NCI-H128 (cell line): Measurements from ENCODE around the gene CCDC89.

Source experiments
- DNase-seq: peaks from one replicate; lab custom pipeline; 2025; ENCODE audit not compliant: unreplicated experiment; lab: John Stamatoyannopoulos, UW

Gene CCDC89

DNA sequence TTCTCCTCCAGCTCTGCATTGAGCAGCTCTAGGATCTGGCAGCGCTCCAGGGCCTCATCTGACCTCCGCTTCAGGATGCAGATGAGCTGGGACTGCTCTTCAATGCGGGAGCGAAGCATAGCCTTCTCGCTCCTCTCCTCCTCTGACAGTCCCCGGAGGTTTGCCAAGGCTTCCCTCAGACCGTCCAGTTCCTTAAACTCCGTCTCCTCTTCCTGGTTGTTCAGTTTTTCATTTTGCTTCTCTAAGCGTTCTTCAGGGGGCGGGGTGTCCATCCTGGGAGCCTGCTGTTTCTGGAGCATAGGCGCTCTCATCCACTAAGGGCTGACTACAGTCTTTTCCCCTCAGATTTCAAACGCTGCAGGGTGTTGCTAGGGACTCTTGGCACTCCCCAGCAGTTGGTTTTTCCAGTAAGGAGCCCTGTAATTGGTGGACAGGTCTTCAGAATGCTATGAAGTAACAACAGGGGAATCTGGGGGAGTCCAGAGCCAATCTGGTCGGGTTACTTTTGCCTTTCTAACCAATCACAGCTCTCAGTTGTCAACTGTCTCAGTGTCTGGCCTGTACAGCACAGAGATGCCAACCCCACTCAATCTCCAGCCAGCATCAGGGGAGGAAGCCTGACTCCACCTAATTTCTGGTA lies at the start of gene CCDC89:
TSS of gene CCDC89 (minus strand) at position 376 of the 640 bp plus-strand sequence. CDS start at position 311, 65 bp downstream.
- no peak for DNase-seq

DNA sequence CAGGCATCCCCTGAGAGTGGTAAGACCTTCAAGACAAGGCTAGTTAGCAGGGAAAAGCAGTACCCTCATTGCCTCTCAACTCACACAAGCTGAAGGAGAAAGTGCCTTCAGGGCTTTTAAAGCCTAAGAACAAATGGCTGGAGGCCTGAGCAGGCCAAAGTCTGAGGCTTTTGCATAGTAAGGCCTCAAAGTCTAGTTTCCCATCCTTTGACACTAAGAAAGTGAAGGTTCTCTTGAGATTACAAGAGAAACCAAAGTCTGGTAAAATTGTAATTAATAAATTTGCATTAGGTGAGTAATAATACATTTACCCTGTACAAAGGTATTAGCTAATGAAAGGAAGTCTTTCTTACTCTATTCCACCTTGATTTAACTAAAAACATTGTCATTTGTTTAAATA lies 47.0 kb upstream of the CCDC89 start:
- no peak for DNase-seq

DNA sequence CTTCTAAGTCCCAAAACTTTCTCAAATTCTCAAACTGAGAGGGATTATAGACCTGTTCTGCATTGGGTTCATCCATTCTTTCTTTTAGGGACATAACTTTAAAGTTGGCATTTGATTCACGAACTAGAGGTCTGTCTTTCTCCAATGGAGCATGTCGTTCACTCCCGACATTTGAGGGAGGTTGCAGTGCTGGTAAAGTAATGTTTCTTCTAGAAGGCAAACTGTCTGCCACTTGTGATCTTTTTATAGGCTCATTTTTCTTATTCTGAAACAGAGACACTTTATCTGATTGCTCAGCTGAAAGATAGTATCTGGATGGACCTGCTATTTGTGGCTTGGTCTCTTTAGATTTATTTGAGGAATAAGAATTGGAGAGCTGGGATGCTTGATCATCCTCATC lies 40.4 kb upstream of the CCDC89 start:
- DNase-seq: no peak

DNA sequence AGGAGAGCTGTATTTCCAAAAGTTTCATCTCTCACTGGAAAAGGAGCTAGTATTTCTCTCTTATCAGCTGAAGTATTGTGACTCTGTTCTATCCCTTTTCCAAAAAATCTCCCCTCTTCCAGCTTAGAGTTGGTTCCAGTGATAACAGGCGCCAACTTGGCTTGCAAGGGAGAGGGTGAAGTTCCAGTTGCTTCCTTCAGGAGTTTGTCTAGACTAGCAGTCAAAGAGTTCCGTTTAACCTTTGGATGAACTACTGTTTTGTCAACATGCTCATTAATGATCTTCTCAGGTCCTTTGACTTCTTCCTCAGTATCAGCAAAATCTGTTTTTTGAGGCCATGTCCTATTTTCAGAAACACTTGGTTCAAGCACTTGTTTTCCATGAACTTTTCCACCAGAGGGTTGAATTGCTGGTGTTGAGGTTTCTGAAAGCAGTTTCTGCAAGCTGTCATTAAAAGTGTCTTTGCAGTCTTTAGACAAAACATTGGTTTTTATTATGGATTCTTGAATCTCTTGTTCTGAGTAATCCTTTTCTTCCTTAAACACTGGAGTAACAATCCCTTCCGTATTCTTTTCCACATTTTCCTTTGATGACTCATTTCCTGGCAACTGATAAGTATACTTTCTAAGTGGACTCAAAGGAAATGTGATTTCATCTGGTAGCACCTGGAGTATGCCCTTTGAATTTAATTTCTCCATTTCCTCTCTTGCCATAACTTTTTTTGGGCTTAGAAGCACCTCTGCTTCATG lies 39.7 kb upstream of the CCDC89 start:
- DNase-seq: no peak

DNA sequence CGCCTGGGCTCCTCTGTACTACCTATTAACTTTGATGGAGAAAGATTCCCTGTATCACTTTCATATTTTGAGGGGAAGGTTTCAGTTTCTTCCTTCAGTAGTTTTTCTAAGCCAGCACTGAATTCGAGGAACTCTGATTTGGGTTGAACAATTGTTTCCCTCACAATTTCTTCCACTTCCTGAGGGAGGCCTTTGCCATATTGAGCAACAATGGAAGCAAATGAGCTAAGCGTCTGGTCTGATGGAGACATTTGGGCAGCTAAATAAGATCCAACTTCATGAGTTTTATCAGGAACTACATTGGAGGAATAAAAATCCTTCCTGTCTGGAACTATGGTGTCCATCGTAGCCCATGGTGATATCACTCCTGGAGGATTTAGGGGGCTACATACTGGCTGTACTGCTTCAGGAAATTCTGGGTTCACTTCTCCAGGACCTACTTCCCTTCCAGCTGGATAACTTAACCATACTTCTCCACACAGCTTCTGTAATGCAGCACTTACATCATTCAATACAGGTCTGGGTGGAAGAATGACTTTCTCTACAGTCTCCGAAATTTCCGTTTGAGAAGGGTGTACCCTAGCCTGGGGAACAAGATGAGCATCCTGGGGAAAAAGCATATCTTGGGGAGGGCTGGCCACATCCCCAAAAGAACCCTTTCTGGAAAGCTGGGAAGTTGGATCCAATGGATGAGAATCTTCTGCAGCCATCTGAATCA lies 38.9 kb upstream of the CCDC89 start:
- no peak for DNase-seq

DNA sequence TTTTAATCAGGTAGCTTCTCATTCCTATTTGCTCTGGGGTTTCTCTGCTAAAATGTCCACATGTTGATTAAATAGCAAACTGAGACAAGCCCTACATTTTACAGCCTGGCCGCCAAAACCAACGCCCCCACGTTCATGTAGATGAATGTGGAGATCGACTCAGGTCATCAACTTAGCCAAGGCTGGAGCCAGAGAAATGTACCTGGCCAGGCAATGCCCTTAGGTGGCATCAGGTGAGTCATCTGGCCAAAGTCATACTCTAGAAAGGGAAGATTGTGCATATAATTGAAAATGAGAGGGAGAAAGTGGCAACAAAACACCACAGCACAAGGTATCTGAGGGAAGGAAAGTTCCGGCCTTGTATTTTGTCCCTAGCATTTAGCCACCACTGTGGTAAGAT lies 37.1 kb upstream of the CCDC89 start:
- no peak for DNase-seq

DNA sequence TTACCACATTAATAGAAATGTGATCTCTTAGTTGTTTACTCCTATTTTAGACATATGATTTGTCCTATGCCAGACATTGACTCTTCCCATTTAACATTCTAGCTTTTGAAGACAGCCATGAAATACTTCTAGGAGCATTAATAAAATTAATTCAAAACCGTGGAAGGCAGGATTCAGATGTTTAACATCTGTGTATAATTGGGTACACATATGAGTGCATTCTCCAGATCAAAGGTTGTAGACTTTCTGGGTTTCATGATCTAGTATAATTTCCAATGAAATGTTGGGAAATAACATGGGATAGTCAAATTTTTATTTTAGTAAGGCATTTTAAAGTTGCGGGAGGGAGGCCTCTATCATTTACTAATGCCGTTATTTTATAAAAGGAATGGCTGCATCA lies 35.2 kb upstream of the CCDC89 start:
- DNase-seq: no peak

DNA sequence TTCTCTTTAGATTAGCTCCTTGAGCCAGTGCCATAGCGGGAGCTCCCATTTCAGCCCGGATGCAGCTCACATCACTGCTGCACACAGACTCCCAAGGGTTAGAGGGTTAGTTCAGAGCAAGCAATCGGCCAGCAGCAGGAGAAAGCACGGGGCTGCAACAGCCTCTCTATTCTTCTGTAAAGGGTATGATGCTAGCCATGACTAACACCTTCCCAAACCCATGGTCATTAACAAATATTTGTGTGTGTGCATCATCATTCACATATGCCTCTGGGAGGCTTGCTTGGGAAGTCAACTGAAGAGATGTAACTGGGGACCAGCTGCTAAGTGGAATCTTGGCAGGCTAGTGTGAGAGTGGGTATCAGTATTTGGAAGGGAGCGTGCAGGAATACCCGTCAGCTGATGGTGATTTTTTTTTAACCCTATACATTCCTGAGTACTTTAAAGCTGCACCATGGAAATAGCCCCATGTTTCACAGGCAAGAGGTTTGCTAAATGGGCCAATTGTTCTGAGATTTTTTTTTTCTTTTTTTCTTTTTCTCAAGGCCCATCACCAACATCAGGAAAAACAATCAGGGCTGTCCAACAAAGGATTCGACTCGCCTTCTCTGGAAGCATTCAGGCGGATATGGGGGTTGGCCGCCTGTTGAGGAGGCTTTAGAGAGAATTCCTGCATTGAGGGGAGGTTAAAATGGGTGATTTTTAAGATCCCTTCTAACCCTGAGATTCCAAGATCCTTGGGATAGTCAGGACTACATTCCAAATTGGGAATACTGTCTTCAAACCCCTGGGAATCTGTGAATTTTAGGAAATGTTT lies 33.2 kb upstream of the CCDC89 start:
- no peak for DNase-seq

DNA sequence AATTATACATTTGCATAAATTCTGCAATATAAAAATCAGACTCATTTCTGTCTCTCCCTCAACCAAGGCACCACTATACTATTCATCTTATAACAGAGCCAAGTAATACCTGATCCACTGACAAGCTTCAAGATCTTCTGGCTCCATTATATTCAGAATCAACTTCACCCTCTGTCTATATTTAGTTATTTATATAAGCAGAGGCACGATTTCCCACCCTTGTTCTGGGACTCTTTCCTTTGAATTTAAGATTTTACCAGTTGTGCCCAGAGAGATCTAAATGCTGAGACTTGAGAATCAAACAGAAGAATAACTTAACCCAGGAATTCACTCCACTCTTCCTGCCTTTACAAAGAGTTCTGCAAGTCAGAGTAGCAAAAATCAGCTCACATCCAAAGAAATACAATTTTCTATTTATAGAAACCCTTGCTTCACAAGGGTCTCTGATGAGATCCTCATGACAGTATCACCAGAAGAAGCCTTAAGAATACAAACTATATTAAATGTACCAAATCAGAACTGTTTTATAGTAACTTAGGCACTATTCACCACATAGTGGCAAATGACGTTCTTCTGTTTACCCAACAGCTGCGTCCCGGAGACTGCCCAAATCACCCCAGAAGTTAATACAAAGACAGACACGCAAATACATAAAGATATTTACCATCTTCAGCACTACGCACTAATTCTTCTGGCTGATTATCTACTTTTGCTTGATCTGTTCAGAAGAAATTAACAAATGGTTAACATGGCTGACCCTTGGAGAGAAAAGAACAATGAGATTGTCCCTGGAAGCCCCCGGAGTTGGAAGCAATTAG lies 32.3 kb upstream of the CCDC89 start:
- no peak for DNase-seq

DNA sequence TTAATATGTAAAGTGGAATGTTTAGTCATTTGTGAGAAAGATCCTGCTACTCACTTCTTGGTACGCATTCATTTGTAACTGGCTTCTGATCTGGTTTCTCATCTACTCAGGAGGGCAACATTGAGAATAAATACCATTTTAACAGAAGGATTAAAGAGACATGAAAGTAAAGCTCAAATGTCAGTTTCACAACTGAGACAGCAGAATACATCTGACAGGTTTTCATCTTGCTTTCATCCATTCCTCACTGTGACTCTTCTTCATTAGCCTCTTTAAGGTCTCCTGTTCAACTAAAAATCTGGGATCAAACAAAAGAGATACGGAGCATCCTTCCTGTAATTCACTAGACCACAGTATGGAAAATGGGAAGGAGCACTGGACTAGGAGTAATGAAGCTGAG lies 31.4 kb upstream of the CCDC89 start:
- DNase-seq: no peak

DNA sequence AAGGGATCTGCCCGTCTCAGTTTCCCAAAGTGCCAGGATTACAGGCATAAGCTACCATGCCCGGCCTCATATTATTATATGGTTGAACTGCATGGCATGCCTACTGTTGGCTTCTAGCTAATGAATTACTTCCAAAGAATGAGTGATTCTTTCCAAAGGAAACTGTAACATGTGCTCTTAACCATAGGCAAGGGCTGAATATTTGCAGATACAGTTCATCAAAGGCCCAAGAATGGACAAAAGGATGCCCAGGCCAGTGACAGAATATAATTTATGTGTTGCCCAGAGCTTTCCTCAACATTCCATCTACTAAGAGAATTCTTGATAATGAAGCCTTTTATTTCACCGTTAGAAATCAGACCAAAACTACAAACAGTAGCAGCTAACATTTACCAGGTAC lies 27.0 kb upstream of the CCDC89 start:
- DNase-seq: no peak

DNA sequence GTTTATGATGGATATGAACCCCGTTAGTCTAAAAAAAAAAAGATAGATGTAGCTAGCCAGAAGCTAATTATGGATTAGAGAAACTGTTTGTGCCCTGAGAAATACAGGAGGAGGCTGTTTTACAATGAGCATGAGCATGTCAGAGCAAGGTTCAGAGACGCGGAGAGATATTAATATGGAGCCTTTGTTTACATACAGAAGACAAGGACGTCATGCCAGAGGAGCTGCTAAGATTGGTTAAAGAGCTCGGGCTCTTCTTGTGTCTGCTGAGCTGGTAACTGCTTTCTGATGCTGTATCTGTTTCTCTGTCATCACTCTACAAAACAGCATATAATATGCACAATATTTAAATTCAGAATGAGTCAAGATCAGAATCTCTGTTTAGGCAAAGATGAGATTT lies 24.9 kb upstream of the CCDC89 start:
- no peak for DNase-seq

DNA sequence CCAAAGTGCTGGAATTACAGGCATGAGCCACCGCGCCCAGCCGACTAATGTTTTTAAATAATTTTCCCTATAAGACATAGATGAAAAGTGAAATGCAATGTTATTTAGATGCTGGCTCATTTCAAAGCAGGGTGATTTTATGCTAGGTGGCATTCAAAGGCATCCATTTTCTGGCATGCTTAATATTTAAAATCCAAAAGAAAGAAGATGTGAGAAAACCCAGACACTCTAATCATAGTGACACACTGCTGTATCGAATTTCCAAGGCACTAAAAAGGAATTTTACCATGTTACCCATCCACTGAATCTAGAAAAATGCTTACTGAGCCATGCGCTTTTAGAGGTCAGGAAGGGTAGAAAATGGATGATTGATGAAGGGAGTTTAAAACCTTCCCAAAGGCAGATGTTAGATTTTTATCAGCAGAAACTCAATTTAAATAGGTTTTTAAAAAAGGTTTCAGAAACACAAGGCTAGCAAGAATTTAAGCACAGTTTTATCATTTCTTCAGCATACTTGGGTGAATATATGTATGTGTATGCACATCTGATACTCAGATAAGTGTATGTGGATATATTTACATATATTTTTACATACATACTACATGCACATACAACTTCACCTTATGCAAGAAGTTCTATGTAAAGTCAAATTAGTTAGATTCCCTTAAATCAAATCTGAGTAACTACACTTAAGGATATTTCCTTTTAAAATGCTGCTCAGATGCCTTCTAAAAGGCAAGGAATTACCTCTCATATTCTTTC lies 24.1 kb upstream of the CCDC89 start:
- DNase-seq: no peak

DNA sequence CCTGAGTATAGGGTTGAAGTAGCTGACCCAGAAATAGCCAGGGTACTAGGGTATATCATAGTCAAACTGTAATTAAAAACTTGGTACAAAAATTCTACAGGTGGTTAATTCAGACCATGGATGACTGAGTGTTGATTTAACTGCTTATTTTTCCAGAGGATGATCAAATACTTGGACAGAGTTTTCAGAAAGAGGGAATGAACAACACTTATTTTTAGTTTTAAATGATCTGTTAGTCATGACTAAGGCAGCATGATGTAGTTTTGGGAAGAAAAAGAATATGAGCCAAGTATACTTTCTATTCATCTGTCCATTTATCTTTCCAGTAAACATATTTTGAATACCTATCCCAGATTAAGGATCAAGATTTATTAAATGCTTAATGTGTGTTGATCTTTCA lies 19.8 kb upstream of the CCDC89 start:
- DNase-seq: no peak

DNA sequence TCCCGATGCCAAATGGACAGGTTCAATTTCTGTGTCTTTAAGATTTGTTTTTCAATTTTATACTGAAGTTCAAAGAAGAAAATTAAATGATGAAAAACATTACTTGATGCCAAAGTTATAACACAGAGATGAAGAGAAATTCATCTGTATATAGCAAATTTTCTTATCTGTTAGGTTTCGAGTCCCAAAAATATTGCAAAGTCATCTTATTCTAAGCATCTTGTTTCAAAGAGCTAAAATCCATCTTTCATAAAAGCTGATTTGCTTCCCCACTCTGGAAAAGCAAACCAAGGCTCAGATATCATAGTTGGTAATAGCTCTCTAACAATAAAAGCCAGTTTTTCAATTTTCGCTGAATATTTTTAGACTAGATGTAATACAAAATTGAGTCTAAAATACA lies 19.0 kb upstream of the CCDC89 start:
- DNase-seq: no peak

DNA sequence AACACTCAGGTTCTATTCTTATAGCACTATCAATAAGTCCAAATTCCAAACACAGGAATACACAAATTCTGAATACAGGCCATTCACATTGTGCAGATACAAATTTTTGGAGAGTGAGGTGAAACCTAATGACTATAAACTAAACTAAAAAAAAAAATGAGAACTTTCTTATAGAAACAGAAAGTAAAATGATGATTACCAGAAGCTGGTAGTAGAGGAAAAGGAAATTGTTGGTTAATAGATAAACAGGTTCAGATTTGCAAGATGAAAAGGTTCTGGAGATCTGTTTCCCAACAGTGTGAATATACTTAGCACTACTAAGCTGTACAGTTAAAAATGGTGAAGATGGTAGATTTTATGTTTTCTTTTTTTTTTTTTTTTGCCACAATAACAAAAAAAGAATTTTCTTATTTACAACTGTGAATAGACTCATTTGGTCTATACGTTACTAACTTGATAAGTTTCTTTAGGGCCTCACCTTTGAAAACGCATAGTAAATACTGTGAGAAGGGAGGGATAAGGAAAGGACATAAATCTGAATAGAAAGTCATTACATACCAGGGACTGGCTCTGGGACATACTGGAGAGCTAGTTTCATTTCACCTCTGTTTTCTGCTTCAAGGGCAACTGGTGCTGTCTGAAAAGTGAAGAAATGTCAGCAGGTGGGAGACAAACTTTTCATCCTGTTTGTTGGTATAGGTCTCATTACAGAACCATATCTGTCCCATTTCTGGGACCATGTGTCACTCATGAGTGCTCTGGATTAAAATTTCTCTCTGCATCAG lies 14.2 kb upstream of the CCDC89 start:
- no peak for DNase-seq

DNA sequence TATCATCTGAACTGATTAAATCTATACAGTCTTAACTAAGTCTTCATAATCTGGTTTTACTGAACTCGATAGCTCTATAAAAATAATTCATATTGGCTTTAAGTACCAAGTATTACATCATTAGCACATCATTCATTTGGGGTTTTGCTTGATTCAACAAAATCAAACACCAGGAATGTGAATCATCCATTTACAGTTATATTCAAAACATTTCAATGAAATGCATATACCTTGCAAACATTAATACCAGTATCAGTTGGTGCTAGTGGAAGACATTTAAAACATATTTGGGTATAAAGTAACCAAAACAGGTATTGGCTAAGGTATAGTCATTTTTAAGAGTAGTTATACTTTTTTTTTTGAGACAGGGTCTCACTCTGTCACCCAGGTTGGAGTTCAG lies 12.2 kb upstream of the CCDC89 start:
- DNase-seq: no peak

DNA sequence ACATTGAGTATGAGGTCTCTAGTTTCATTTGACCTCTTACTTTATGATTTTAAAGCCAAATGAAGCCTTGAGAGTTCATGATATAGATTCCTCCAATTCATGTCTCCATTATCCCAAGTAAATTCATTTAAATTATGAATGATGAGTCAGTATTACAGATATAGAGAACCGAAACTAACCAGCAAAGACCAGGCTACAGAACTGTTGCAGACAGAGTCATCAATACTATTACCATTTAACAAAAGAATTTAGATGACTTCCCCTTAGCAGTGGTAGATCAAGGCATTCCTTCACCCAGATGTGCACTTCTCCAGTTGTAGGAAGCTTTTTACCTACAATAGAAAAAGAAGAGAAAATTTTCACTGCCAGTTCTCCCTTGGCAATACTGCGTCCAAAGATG lies 11.8 kb upstream of the CCDC89 start:
- DNase-seq: no peak

DNA sequence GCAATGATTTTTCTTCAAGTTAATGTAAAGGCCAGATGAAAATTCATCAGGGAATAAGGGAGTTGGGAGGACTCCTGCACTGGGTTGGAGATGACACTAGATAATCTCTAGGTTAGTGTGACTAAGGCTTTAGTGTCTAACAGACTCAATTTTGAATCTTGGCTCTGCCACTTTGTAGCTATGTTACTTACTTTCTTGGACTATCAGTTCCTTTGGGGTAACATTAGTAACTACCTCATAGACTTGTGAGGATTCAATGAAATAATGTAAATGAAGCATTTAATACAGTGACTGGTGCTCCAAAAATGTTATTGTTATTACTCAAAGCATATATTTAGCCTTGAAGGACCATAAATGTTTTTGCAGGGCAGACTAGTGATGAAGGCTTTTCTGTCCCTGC lies 9.6 kb upstream of the CCDC89 start:
- DNase-seq: no peak
